Calu3 (cell line): ENCODE data around the gene SLC12A8. TPM values are rescaled to one million over a fixed set of nuclear protein-coding genes. Genes with fewer than 3 reads are reported as not detected.

ENCODE experiments used
- BruUV-seq: library from RNA; stranded (reverse); fragments of 400-500 nt; replicated peaks from 2 replicates; lab custom pipeline; 2021; lab: Mats Ljungman, UMichigan
- CTCF ChIA-PET: fragments of 300-600 bp; sonication (Branson Sonifier 250); formaldehyde crosslinking; loops from one replicate; lab custom pipeline; 2022; ENCODE audit warnings: antibody characterized with exemption; lab: Charles Lee
- DNase-seq: peaks from one replicate; pipeline ENCODE4 v3.0.0; 2022
- H3K27ac Mint-ChIP-seq: one replicate; pipeline ENCODE4 v1.8.0; 2022; ENCODE audit warnings: mixed read lengths; ENCODE audit not compliant: unreplicated experiment
- H3K27me3 Mint-ChIP-seq: one replicate; pipeline ENCODE4 v1.8.0; 2022; ENCODE audit warnings: mixed read lengths; ENCODE audit not compliant: unreplicated experiment
- H3K36me3 Mint-ChIP-seq: one replicate; pipeline ENCODE4 v1.8.0; 2022; ENCODE audit warnings: mild to moderate bottlenecking, moderate library complexity, mixed read lengths; ENCODE audit not compliant: insufficient read depth, unreplicated experiment
- H3K4me1 Mint-ChIP-seq: one replicate; pipeline ENCODE4 v1.8.0; 2022; ENCODE audit warnings: mild to moderate bottlenecking, low read depth, mixed read lengths; ENCODE audit not compliant: unreplicated experiment
- H3K4me3 Mint-ChIP-seq: one replicate; pipeline ENCODE4 v1.8.0; 2022; ENCODE audit warnings: mild to moderate bottlenecking, low read depth, moderate library complexity, mixed read lengths; ENCODE audit not compliant: unreplicated experiment
- H3K9me3 Mint-ChIP-seq: one replicate; pipeline ENCODE4 v1.8.0; 2022; ENCODE audit warnings: low read depth, mixed read lengths; ENCODE audit not compliant: unreplicated experiment
- intact Hi-C: fragments of 100-400 bp; cut with micrococcal nuclease; formaldehyde crosslinking; loops from one replicate; pipeline ENCODE4 v1.10.0; 2022; ENCODE audit not compliant: unreplicated experiment
- total RNA-seq: library from RNA; stranded (reverse); gene quantifications from 2 replicates; pipeline ENCODE4 v1.2.3, GENCODE V29; 2022
- TF ChIP-seq, protein P1 (sequence below): fragments of 200-600 bp; IDR thresholded peaks from one replicate; pipeline ENCODE4 v1.8.0; 2022; ENCODE audit warnings: antibody characterized with exemption; ENCODE audit not compliant: unreplicated experiment

SLC12A8 gene
- total RNA-seq, 1 experiment from 2014 or later: 16.8 TPM

DNA sequence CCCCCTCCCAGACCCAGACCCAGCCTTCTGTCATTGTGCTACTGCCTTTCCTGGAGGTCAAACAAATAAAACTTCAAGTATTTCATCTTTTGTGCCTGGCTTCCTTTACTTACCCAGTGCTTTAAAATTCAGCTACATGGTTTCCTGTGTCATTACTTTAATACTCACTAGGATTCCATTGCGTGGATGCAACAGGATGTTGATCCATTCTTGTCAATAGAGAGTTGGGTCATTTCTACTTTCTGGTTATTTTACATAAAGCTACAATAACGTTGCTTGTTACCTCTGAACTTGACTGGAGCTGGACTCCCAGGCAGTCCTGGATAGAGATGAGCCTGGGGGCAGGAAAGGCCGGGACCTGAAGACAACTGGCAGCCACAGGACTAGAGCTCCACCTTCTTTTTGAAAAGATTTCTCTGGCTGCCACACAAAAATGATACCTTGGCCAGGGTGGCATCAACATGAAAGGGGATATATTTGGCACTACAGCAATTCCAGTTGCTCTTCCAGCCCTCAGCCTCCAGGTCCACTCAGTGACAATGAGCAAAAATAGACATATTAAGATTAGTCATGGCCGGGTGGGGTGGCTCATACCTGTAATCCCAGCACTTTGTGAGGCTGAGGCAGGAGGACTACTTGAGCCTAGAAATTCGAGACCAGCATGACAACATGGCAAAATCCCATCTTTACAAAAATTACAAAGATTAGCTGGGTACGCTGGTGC is 133.4 kb downstream of the SLC12A8 start:
- DNase-seq: no peak
- H3K36me3 Mint-ChIP-seq: no peaks in the 10 kb centered on the region
- H3K9me3 Mint-ChIP-seq: no peaks in the 10 kb centered on the region
- no peaks in the 10 kb centered on the region for H3K4me1 Mint-ChIP-seq
- TF ChIP-seq, protein P1, sequence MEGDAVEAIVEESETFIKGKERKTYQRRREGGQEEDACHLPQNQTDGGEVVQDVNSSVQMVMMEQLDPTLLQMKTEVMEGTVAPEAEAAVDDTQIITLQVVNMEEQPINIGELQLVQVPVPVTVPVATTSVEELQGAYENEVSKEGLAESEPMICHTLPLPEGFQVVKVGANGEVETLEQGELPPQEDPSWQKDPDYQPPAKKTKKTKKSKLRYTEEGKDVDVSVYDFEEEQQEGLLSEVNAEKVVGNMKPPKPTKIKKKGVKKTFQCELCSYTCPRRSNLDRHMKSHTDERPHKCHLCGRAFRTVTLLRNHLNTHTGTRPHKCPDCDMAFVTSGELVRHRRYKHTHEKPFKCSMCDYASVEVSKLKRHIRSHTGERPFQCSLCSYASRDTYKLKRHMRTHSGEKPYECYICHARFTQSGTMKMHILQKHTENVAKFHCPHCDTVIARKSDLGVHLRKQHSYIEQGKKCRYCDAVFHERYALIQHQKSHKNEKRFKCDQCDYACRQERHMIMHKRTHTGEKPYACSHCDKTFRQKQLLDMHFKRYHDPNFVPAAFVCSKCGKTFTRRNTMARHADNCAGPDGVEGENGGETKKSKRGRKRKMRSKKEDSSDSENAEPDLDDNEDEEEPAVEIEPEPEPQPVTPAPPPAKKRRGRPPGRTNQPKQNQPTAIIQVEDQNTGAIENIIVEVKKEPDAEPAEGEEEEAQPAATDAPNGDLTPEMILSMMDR: no peak
- no peak overlapping the region for H3K27ac Mint-ChIP-seq
- CTCF ChIA-PET: interaction anchor here (0.6 kb wide), 1 partner anchor 107 kb away, joined by 3 read pairs; no protein-coding TSS in a partner anchor
- BruUV-seq: no TSS peak
- intact Hi-C loops: no loop called here
- no peak overlapping the region for H3K4me3 Mint-ChIP-seq
- no peaks in the 10 kb centered on the region for H3K27me3 Mint-ChIP-seq

DNA sequence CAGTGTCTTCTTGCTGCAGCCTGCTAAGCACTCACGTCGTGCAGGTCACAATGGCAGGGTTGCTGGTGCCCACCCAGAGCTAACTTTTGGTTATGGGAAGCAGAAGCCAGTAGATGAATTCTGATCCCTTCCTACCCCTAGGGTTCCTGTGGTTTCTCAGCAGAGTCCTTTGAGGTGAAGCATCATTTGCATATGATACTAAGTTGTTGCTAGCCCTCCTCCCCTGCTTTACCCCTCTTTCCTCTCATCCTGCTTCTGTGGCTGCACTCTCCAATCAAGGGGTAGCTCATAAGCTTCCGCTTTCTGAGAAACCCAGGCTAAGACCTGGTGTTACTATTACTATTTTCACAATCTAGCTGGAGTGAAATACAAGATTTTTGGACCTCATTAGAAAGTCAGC is 134.7 kb downstream of the SLC12A8 start:
- intact Hi-C loops: no loop called here
- no peaks in the 10 kb centered on the region for H3K36me3 Mint-ChIP-seq
- CTCF ChIA-PET: no interaction called here
- no peaks in the 10 kb centered on the region for H3K27me3 Mint-ChIP-seq
- no peak for DNase-seq
- no TSS peak for BruUV-seq
- no peak overlapping the region for H3K4me3 Mint-ChIP-seq
- H3K27ac Mint-ChIP-seq: no peak overlapping the region
- no peaks in the 10 kb centered on the region for H3K9me3 Mint-ChIP-seq
- H3K4me1 Mint-ChIP-seq: no peaks in the 10 kb centered on the region
- TF ChIP-seq, protein P1: no peak

DNA sequence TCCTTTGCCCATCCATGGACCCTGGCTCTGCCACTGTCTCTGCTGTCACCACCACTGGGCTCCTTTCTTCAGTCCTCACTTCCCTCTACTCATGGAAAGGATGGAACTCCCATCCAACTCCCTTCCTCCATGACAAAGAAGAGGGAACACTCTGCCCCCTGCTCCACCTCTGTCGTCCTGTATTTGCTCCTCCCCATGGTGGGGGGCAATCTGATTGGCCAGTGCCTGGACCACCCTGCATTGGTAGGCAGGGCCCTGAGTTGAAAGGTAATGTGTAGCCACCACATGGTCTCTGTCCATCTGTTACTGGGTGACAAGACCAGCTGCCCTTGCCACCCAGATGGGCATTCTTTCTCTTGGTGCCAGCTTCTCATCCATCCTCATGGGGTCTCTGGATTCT is 136.1 kb downstream of the SLC12A8 start:
- Mint-ChIP-seq H3K4me1 (no peaks in the 10 kb centered on the region), H3K4me3 (no peak overlapping the region), H3K9me3 (no peaks in the 10 kb centered on the region), H3K27ac (no peak overlapping the region), H3K36me3 (no peaks in the 10 kb centered on the region), H3K27me3 (no peaks in the 10 kb centered on the region)
- CTCF ChIA-PET: interaction anchor here (0.6 kb wide), 1 partner anchor 1143 kb away, joined by 3 read pairs; no protein-coding TSS in a partner anchor
- no peak for DNase-seq
- intact Hi-C loops: no loop called here
- TF ChIP-seq, protein P1: no peak
- no TSS peak for BruUV-seq

DNA sequence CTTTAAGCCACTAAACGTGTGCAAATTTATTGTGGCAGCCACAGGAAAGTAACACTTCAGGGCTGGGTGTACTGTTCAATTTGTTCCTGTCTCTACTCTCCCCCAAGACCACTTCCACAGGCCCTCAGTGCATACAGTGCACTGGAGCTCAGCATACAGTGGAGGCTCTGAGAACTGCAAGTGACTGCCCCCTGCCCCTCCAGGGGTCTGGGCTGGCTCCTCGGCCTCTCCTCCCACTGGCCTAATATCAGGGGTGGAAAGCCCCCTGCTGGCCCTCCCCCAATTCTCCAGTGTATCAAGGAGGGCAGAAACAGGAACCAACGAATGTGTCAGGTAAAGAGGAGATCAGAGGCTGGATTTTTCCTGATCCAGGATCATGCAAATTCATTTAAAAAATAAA is 136.8 kb downstream of the SLC12A8 start:
- H3K4me3 Mint-ChIP-seq: no peak overlapping the region
- intact Hi-C loops: no loop called here
- TF ChIP-seq, protein P1: no peak
- no peak for DNase-seq
- BruUV-seq: no TSS peak
- H3K27me3 Mint-ChIP-seq: no peaks in the 10 kb centered on the region
- CTCF ChIA-PET: interaction anchor here (0.6 kb wide), 1 partner anchor 27 kb away, joined by 3 read pairs; no protein-coding TSS in a partner anchor
- H3K9me3 Mint-ChIP-seq: no peaks in the 10 kb centered on the region
- no peak overlapping the region for H3K27ac Mint-ChIP-seq
- no peaks in the 10 kb centered on the region for H3K36me3 Mint-ChIP-seq
- H3K4me1 Mint-ChIP-seq: no peaks in the 10 kb centered on the region
